H1 (cell line): ENCODE data around the gene NFIA. TPM values are rescaled to one million over a fixed set of nuclear protein-coding genes. Genes with fewer than 3 reads are reported as not detected.

Experiments used
- BCL11A ChIP-seq, 2 experiments: IDR thresholded peaks; one replicate each; pipeline ENCODE4 v1.6.1; 2011; ENCODE audit warnings: low read depth in 2 of 2, low read length in 2 of 2, mild to moderate bottlenecking in 2 of 2
- CEBPB ChIP-seq: IDR thresholded peaks from 2 replicates; pipeline ENCODE4 v1.6.1; 2012; ENCODE audit warnings: low read depth, low read length
- CREB1 ChIP-seq: IDR thresholded peaks from 2 replicates; pipeline ENCODE4 v1.6.1; 2012; ENCODE audit warnings: inconsistent platforms
- CTCF ChIP-seq, 3 experiments: IDR thresholded peaks; 1 replicate in 2 of 3; 2 replicates in 1 of 3; pipeline versions ENCODE4 v1.5.1 to v1.6.1; 2011; ENCODE audit warnings: low read length in 3 of 3, mild to moderate bottlenecking in 3 of 3, inconsistent platforms in 2 of 3, low read depth in 1 of 3, moderate library complexity in 1 of 3; ENCODE audit not compliant: insufficient read depth in 1 of 3; ENCODE audit errors: control extremely low read depth in 1 of 3
- EP300 ChIP-seq, 2 experiments: IDR thresholded peaks; 1 replicate in 1 of 2; 2 replicates in 1 of 2; pipeline ENCODE4 v1.6.1; 2011 to 2012; ENCODE audit warnings: low read depth in 2 of 2, low read length in 2 of 2, mild to moderate bottlenecking in 2 of 2, borderline replicate concordance in 1 of 2, inconsistent platforms in 1 of 2, moderate library complexity in 1 of 2
- HDAC2 ChIP-seq, 2 experiments: fragments of 300-600 bp in 1 of 2; sonication (generic) in 1 of 2; IDR thresholded peaks; 2 replicates each; pipeline ENCODE4 v1.6.1; 2011 to 2012; ENCODE audit warnings: low read depth in 2 of 2, low read length in 2 of 2, mild to moderate bottlenecking in 2 of 2, moderate library complexity in 2 of 2, borderline replicate concordance in 1 of 2, inconsistent platforms in 1 of 2
- MAFK ChIP-seq: IDR thresholded peaks from 2 replicates; pipeline ENCODE4 v1.6.1; 2012; ENCODE audit warnings: low read depth, mild to moderate bottlenecking, improper control_type of control experiment, low read length
- PHF8 ChIP-seq: fragments of 200-600 bp; sonication (generic); conservative IDR thresholded peaks from 2 replicates; pipeline ENCODE4 v1.7.1; 2012; ENCODE audit warnings: low read depth, mild to moderate bottlenecking, inconsistent platforms, low read length, moderate library complexity
- RAD21 ChIP-seq, 2 experiments: IDR thresholded peaks in 1 of 2; conservative IDR thresholded peaks in 1 of 2; 2 replicates each; pipeline ENCODE4 v1.6.1; 2011; ENCODE audit warnings: low read depth in 2 of 2, low read length in 2 of 2, improper control_type of control experiment in 1 of 2, inconsistent platforms in 1 of 2, mild to moderate bottlenecking in 1 of 2, moderate library complexity in 1 of 2
- RBBP5 ChIP-seq: IDR thresholded peaks from 2 replicates; pipeline ENCODE4 v1.7.1; 2012; ENCODE audit warnings: low read depth, mild to moderate bottlenecking, inconsistent platforms, low read length, moderate library complexity, borderline replicate concordance
- RXRA ChIP-seq: IDR thresholded peaks from 2 replicates; pipeline ENCODE4 v1.6.1; 2011; ENCODE audit warnings: low read depth, mild to moderate bottlenecking, low read length, moderate library complexity; ENCODE audit not compliant: insufficient read depth
- SAP30 ChIP-seq: fragments of 300-600 bp; sonication (generic); IDR thresholded peaks from 2 replicates; pipeline ENCODE4 v1.7.1; 2012; ENCODE audit warnings: low read length, moderate library complexity, mild to moderate bottlenecking, inconsistent platforms; ENCODE audit not compliant: insufficient read depth, insufficient replicate concordance
- SP1 ChIP-seq: IDR thresholded peaks from 2 replicates; pipeline ENCODE4 v1.6.1; 2011; ENCODE audit warnings: low read depth, low read length
- TAF1 ChIP-seq: IDR thresholded peaks from 2 replicates; pipeline ENCODE4 v1.6.1; 2011; ENCODE audit warnings: mild to moderate bottlenecking, low read depth, low read length
- TCF12 ChIP-seq: IDR thresholded peaks from 2 replicates; pipeline ENCODE4 v1.6.1; 2011; ENCODE audit warnings: low read depth, mild to moderate bottlenecking, low read length
- polyA plus RNA-seq, 7 experiments: library from polyadenylated mRNA; depleted of rRNA in 3 of 7; stranded (reverse) in 5 of 7; unstranded in 2 of 7; fragments of >200 nt in 5 of 7; fragments of 200-250 nt in 2 of 7; gene quantifications; 1 replicate in 5 of 7; 2 replicates in 1 of 7; 4 replicates in 1 of 7; pipeline versions ENCODE4 v1.2.1 to v1.2.3, GENCODE V29; 2011 to 2013; ENCODE audit warnings: missing spikeins in 2 of 7, mixed read lengths in 2 of 7
- total RNA-seq: library from RNA; stranded (reverse); fragmentation: NEBNext Ultra II Directional; extraction: Animal tissue kit (Norgen Biotek cat#: 25700); gene quantifications from 2 replicates; pipeline ENCODE4 v1.2.1, GENCODE V29; 2021

NFIA gene
- total and polyA plus RNA-seq, 2 of the 8 experiments (the other 6 are each of a cell fraction or from before 2014, with no cell fraction given), result 1.8 to 2.3 TPM

- 0 out of 4 replicates have a peak, but pooled peaks of 1 of the 2 experiments have one; percentile 29 for TF ChIP-seq HDAC2 (IDR thresholded peaks at IDR 0.05; ENCODE audit: borderline replicate concordance in 1 of 2, low read depth in 2 of 2, low read length in 2 of 2)
- peak; percentile 85 to 86 for TF ChIP-seq RAD21 (IDR thresholded peaks at IDR 0.05 in 1 of 2, conservative IDR thresholded peaks at IDR 0.05 in 1 of 2; ENCODE audit: low read depth in 2 of 2, low read length in 2 of 2)
- no peak for TF ChIP-seq CEBPB
- TF ChIP-seq CTCF (IDR thresholded peaks at IDR 0.05; ENCODE audit: control extremely low read depth in 1 of 3, insufficient read depth in 1 of 3, low read depth in 1 of 3, low read length in 3 of 3), result peak; percentile 86 to 97 (median 92)
- TF ChIP-seq SP1, result no peak
- TF ChIP-seq MAFK, result no peak
- no peak for TF ChIP-seq SAP30
- TF ChIP-seq BCL11A (IDR thresholded peaks at IDR 0.05; ENCODE audit: low read depth in 2 of 2, low read length in 2 of 2), result no peak
- 0 out of 2 replicates have a peak, but pooled peaks have one; percentile 51 for TF ChIP-seq RBBP5
- peak; percentile 67; the same call in 1 of the 2 replicates for TF ChIP-seq TCF12
- peak in 1 of 2 experiments; percentile 64; a peak in 1 of 3 replicates for TF ChIP-seq EP300 (IDR thresholded peaks at IDR 0.05; ENCODE audit: borderline replicate concordance in 1 of 2, low read depth in 2 of 2, low read length in 2 of 2)
- no peak for TF ChIP-seq RXRA
- no peak for TF ChIP-seq TAF1
- peak; percentile 40 for TF ChIP-seq PHF8
- peak; percentile 59; the same call in 1 of the 2 replicates for TF ChIP-seq CREB1
Measured at GRCh38 chr1:61049850-61050540, 32.4 kb upstream of the NFIA start (continued).
